ENCODE data around the gene HTR4.

The HTR4 gene

DNA sequence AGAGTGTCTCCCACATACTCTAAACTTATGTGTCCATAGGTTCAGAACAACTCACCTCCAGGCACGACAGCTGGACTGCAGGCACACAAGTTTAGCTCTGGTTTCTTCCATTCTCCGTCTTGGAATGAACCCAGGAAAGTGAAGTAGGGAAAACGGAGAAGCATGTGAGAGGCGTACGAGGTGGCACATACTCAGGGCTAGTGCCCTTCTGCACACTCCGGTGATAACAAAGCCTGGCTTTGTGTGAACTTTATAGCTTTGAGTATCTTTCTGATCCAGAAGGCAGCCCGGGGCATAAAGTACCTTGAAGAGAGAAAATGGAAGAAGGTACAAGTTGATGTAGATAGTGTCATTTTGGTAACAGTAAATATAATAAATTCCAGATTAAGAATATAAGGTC lies 11.1 kb upstream of the HTR4 start:
- DNase-seq (ENCODE audit: low read depth in 3 of 3): no peak

GRCh38 chr5:148663509-148663908 lies 9.2 kb upstream of the HTR4 start:
- DNase-seq (ENCODE audit: low read depth in 3 of 3): no peak

GRCh38 chr5:148660346-148660660 lies 6.0 kb upstream of the HTR4 start:
- no peak for DNase-seq (ENCODE audit: low read depth in 3 of 3)

GRCh38 chr5:148659641-148660345 lies 5.5 kb upstream of the HTR4 start:
- DNase-seq (ENCODE audit: low read depth in 3 of 3): no peak

- DNase-seq (ENCODE audit: low read depth in 3 of 3): no peak
These were observed 964 bp downstream of the HTR4 start for GRCh38 chr5:148653291-148653835.

DNA sequence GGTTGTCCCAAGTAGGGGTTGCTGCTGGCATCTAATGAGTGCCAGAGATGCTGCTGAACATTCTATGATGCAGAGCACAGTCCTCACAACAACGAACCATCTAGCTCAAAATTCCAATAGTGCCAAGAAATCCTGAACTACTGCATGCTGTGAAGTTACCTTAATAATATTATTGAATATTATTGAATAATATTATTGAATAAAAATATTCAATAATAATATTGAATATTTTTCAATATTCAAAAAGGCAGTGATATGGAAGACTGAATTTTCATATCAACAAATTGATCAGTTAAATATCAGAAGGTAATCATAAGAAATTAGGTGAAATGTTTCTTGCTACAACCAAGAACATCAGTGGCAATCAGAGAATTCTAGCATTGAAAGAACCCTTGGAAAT lies 2.8 kb downstream of the HTR4 start:
- no peak for DNase-seq (ENCODE audit: low read depth in 3 of 3)

DNA sequence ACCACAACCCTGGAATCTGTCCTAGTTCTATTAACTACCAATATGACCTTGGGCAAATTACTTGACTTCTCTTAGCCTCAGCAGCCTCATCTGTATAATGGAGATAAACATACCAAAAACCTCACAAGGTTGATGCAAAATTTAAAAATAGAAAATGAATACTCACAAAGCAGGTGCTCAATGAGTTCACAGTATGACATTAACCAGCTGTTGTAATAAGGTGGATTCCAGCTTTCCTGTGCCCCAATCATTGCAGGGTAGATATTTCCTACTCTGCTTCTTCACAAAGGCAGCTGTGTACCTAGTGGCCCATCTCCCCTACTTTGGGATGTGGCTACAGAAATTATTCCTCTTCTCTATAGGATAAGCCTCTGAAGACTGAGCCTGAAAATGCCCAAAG lies 8.8 kb downstream of the HTR4 start:
- no peak for DNase-seq (ENCODE audit: low read depth in 3 of 3)

- no peak for DNase-seq (ENCODE audit: low read depth in 3 of 3)
These were observed 12.6 kb downstream of the HTR4 start for GRCh38 chr5:148641735-148642134.

DNA sequence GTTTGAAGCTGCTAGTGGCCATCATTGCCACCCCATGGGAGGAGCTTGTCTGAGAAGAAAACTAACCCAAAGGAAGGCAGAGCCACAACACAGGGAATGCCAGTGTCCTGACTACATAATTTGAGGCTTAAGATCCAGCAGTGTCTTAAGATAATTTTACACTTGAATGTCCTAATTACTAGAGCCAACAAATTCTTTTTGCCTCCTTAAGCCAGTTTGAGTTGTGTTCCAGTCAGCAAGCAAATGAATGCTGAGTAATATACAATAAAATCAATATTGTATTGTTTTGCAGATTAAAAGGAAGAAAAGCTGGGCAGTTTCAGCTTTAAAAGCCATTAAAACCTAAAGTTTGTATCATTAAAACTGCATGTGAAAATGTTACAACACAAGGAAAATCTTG lies 13.9 kb downstream of the HTR4 start:
- no peak for DNase-seq (ENCODE audit: low read depth in 3 of 3)

DNA sequence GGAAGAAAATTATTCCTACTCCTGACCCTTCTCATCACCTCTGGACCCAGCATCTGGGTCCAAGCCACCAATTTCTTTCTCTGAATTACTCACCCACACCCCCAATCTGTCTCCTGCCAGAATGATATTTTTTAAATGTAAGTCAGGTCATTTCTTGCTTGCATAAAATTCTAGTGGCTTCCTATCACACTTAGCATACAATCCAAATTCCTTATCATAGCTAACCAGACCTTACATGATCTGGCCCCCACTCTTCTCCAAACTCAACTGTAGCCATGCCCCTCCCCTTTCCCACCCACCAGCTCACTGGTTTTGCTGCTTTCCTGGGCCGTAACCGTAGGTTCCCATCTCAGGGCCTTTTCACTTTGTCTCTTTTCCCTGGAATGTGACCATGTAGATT lies 15.2 kb downstream of the HTR4 start:
- DNase-seq (ENCODE audit: low read depth in 3 of 3): no peak

- no peak for DNase-seq (ENCODE audit: low read depth in 3 of 3)
These were observed 18.0 kb downstream of the HTR4 start for GRCh38 chr5:148636353-148636752.

DNA sequence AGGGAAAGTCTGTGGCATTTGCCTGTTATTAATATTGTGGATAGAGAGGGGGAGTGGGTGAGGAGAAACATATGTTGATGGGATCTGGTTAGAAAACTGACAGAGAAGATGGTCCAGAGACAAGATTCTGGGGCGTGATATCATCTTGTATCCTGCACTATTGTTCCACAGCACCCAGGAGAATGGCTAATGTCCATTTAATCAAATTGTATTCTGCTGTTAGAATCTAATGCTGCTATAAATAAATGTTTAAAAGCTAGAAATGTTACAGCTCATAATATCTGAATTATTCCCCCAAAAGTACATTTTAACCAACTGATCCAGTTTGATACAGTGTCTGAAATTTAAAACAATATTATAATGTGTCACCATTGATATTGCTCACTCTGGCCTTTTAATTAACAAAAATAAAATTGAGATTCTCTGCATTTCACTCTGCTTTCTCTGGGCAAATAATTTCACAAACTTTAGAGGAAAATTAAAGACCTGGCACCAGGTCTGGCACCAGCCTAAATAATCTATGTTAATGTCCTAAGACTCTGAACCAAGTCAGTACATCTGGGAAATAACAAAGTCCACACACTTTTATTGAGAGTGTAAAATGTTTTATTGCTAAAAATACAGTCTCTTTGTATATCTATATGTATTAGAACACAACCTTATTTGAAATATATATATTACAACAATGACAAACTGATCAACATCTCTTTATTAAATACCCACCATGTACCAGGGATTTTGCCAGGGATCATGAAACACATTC lies 18.8 kb downstream of the HTR4 start:
- no peak for DNase-seq (ENCODE audit: low read depth in 3 of 3)

GRCh38 chr5:148633067-148633377 lies 21.3 kb downstream of the HTR4 start:
- no peak for DNase-seq (ENCODE audit: low read depth in 3 of 3)

DNA sequence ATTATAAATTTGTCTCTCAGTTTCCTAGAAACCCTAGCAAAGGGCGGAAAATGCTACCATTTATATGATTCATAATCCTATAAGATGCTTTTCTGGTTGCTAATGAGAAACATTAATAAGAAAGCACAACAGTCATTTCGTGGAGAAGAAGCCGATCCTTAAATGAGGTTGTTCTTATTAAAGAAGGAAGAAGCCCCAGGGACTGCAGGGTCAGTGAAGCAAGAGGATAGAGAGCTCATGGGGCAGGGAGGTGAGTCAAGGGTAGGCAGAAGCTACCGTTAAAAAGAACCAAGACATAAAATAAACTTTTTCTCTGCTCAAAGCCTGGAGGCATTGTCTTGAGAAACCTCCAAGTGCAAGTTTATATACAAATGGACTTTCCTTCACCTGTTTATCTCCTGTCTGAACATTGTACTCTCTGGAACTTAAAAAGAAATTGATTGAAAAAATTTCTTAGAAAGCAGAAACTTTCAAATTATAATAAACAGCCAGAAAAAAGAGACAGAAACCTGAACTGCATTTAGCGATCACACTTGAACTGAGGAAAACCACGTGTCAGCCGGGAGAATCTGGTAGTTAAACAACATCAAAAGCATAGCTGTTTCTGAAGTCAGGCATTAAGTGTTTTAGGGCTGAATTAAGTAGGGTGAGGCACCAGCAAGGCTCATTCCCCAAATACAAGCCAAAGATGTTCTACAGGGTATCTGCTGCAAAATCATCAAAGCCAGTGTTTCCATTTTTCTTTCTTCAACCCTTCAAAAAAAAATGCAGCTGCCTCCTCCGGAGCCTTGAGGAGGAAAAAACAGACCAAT lies 21.9 kb downstream of the HTR4 start:
- DNase-seq (ENCODE audit: low read depth in 3 of 3): no peak

DNA sequence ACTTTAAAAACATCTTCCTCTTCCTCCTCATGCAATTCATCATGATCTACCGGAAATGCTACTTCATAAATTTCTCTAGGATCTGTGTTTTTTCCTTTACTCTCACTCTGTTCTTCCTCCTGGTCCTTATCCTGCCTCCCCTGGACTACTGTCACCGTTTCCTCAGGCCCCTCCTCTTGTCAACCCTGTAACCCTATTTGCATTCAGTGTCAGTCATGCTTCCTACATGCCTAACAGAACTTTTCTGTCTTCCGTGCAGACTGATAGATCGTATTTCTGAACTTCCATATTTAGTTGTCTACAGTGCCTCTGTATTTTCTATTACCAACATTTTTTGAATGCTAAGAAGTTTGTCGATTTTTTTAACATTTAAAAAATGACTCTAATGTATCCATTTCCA lies 27.3 kb downstream of the HTR4 start:
- no peak for DNase-seq (ENCODE audit: low read depth in 3 of 3)

GRCh38 chr5:148626081-148626613 lies 28.2 kb downstream of the HTR4 start:
- no peak for DNase-seq (ENCODE audit: low read depth in 3 of 3)

GRCh38 chr5:148625250-148625649 lies 29.1 kb downstream of the HTR4 start:
- no peak for DNase-seq (ENCODE audit: low read depth in 3 of 3)

DNA sequence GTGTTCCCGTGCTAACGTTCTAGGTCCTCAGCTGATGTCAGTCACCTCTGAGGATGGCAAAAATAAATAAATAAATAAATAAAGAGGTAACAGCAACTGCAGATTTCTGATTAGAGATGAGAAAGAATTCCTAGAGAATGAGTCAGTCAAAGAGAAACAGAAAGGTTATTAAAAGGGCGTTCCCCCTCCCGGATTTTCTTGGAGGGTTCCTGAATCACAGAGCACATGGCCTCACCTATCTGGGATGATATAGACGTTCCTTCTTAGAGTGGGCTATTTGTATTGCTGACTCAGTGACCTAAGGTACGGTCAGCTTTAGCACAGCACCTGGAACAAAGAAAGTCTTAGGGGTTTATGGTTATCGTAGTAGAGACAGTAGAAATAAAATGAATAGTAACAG lies 30.6 kb downstream of the HTR4 start:
- DNase-seq (ENCODE audit: low read depth in 3 of 3): no peak

DNA sequence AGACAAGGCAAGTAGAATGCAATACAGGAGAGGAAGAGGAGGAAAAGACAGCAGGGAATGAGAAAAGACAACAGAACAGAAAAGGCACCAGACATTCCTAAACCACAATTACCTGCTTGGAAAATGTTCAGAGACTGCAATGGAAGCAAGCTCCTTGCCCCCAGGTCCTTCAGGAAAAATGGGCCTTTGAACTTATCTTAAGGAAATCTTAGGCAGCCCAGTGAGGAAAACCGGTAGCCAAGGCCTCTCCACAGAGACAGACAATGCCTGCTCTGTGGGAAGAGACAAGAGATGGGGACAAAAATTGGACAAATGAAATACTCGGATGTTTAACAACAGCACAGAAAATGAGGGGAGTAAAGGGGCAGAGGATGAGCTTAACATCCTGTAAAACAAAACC lies 31.2 kb downstream of the HTR4 start:
- no peak for DNase-seq (ENCODE audit: low read depth in 3 of 3)

- peak in 1 of 3 donors; percentile 3 for DNase-seq (ENCODE audit: low read depth in 3 of 3)
These were observed 33.6 kb downstream of the HTR4 start for GRCh38 chr5:148620696-148621095.

GRCh38 chr5:148620091-148620490 lies 34.2 kb downstream of the HTR4 start:
- no peak for DNase-seq (ENCODE audit: low read depth in 3 of 3)

- no peak for DNase-seq (ENCODE audit: low read depth in 3 of 3)
These were observed 34.8 kb downstream of the HTR4 start for GRCh38 chr5:148619484-148619883.

Data from stimulated activated CD4-positive, alpha-beta T cell treated with anti-CD3 and anti-CD28 coated beads, TNF-alpha, amount 100 ng/mL, for 48 hours (primary cell).